ENCODE results near the gene COBL.

The COBL gene

GRCh38 chr7:51033727-51034520 is 282.7 kb downstream of the COBL start:
- H3K36me3 Mint-ChIP-seq (ENCODE audit: low read depth) = no peaks in the 10 kb centered on the region
- H3K4me3 Mint-ChIP-seq = no peak overlapping the region
- H3K9me3 Mint-ChIP-seq = no peaks in the 10 kb centered on the region
- H3K4me1 Mint-ChIP-seq (ENCODE audit: low read depth) = no peaks in the 10 kb centered on the region
- no peaks in the 10 kb centered on the region for H3K27me3 Mint-ChIP-seq
- H3K27ac Mint-ChIP-seq = no peak overlapping the region

- H3K27me3 Mint-ChIP-seq = no peaks in the 10 kb centered on the region
- H3K4me3 Mint-ChIP-seq = no peak overlapping the region
- H3K4me1 Mint-ChIP-seq (ENCODE audit: low read depth) = no peaks in the 10 kb centered on the region
- no peaks in the 10 kb centered on the region for H3K9me3 Mint-ChIP-seq
- H3K27ac Mint-ChIP-seq = no peak overlapping the region
- no peaks in the 10 kb centered on the region for H3K36me3 Mint-ChIP-seq (ENCODE audit: low read depth)
These were observed 284.7 kb downstream of the COBL start for GRCh38 chr7:51031791-51032515.

DNA sequence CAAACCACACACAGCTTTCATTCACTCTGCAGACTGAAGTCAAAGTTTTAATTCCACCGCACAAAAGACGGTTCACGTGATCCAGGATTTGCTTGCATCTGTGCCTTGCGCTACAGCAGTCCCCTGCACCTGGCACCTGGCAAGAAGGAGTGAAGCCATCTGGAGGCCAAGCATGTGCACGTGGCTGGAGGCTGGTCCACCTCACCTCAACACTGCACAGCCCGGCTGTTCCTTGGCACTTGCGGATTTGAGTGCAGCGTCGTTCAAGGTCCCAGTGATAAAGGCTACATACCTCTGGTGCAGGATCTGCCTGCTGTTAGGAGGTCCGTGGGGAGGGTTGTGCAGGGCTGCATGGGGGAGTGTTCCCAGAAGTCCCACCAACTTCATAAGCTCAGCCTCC is 285.4 kb downstream of the COBL start:
- Mint-ChIP-seq H3K4me1 (ENCODE audit: low read depth) (no peaks in the 10 kb centered on the region), H3K27me3 (no peaks in the 10 kb centered on the region), H3K9me3 (no peaks in the 10 kb centered on the region), H3K36me3 (ENCODE audit: low read depth) (no peaks in the 10 kb centered on the region), H3K4me3 (no peak overlapping the region), H3K27ac (no peak overlapping the region)

- H3K27ac Mint-ChIP-seq = no peak overlapping the region
- no peak overlapping the region for H3K4me3 Mint-ChIP-seq
- H3K4me1 Mint-ChIP-seq (ENCODE audit: low read depth) = no peaks in the 10 kb centered on the region
- no peaks in the 10 kb centered on the region for H3K9me3 Mint-ChIP-seq
- no peaks in the 10 kb centered on the region for H3K36me3 Mint-ChIP-seq (ENCODE audit: low read depth)
- H3K27me3 Mint-ChIP-seq = no peaks in the 10 kb centered on the region
These were observed 286.9 kb downstream of the COBL start for GRCh38 chr7:51029701-51030191.

- Mint-ChIP-seq H3K4me1 (ENCODE audit: low read depth) (no peaks in the 10 kb centered on the region), H3K36me3 (ENCODE audit: low read depth) (no peaks in the 10 kb centered on the region), H3K27ac (no peak overlapping the region), H3K27me3 (no peaks in the 10 kb centered on the region), H3K4me3 (no peak overlapping the region), H3K9me3 (no peaks in the 10 kb centered on the region)
These were observed 287.5 kb downstream of the COBL start for GRCh38 chr7:51029131-51029530.

- Mint-ChIP-seq H3K36me3 (ENCODE audit: low read depth) (no peaks in the 10 kb centered on the region), H3K27ac (no peak overlapping the region), H3K9me3 (no peaks in the 10 kb centered on the region), H3K4me1 (ENCODE audit: low read depth) (no peaks in the 10 kb centered on the region), H3K4me3 (no peak overlapping the region), H3K27me3 (no peaks in the 10 kb centered on the region)
These were observed 288.4 kb downstream of the COBL start for GRCh38 chr7:51027935-51028830.

- H3K9me3 Mint-ChIP-seq = no peaks in the 10 kb centered on the region
- no peaks in the 10 kb centered on the region for H3K27me3 Mint-ChIP-seq
- H3K36me3 Mint-ChIP-seq (ENCODE audit: low read depth) = no peaks in the 10 kb centered on the region
- no peak overlapping the region for H3K4me3 Mint-ChIP-seq
- H3K27ac Mint-ChIP-seq = no peak overlapping the region
- H3K4me1 Mint-ChIP-seq (ENCODE audit: low read depth) = no peaks in the 10 kb centered on the region
These were observed 289.3 kb downstream of the COBL start for GRCh38 chr7:51027106-51027934.

GRCh38 chr7:51026341-51026740 is 290.3 kb downstream of the COBL start:
- no peak overlapping the region for H3K27ac Mint-ChIP-seq
- no peaks in the 10 kb centered on the region for H3K27me3 Mint-ChIP-seq
- H3K4me3 Mint-ChIP-seq = no peak overlapping the region
- H3K36me3 Mint-ChIP-seq (ENCODE audit: low read depth) = no peaks in the 10 kb centered on the region
- no peaks in the 10 kb centered on the region for H3K4me1 Mint-ChIP-seq (ENCODE audit: low read depth)
- no peaks in the 10 kb centered on the region for H3K9me3 Mint-ChIP-seq

DNA sequence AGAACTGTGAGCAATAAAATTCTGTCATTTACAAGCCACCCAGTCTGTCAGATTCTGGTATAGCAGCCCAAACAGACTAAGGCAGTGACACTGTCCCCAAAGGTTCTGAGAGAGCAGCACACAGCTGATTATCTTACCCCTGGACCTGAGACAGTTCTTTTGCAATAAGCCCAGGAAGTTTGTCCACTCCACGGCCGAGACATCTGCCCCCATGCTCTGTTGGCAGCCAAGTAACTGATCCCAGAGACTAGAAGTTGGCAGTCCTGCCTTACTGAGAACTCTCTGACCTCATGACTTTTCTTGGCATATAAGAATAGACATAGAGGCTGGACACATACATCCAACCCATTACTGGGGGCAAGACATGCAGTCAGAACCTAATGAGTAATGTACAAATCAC is 290.9 kb downstream of the COBL start:
- no peak overlapping the region for H3K4me3 Mint-ChIP-seq
- no peaks in the 10 kb centered on the region for H3K9me3 Mint-ChIP-seq
- H3K27ac Mint-ChIP-seq = no peak overlapping the region
- H3K36me3 Mint-ChIP-seq (ENCODE audit: low read depth) = no peaks in the 10 kb centered on the region
- no peaks in the 10 kb centered on the region for H3K27me3 Mint-ChIP-seq
- H3K4me1 Mint-ChIP-seq (ENCODE audit: low read depth) = no peaks in the 10 kb centered on the region

DNA sequence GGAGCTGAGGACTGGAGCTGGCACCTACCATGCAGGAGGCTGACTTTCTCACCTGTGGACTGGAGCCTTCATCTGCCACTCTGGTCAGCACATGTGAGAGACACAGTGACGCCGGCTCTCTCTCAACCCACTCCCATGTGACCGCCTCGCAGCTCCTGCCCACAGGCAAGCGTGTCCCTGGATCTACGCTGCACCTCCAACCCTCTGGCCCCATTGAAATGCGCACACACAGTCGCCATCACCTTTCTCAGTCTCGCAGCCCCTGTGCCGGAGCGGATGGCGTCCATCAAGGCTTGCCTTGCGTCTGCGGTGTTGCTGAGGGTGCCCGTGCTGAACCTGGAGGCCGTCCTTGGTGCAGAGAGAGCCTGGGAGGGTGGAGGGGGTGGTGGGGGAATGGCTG is 291.7 kb downstream of the COBL start:
- Mint-ChIP-seq H3K4me3 (no peak overlapping the region), H3K27ac (no peak overlapping the region), H3K9me3 (no peaks in the 10 kb centered on the region), H3K27me3 (no peaks in the 10 kb centered on the region), H3K36me3 (ENCODE audit: low read depth) (no peaks in the 10 kb centered on the region), H3K4me1 (ENCODE audit: low read depth) (no peaks in the 10 kb centered on the region)

DNA sequence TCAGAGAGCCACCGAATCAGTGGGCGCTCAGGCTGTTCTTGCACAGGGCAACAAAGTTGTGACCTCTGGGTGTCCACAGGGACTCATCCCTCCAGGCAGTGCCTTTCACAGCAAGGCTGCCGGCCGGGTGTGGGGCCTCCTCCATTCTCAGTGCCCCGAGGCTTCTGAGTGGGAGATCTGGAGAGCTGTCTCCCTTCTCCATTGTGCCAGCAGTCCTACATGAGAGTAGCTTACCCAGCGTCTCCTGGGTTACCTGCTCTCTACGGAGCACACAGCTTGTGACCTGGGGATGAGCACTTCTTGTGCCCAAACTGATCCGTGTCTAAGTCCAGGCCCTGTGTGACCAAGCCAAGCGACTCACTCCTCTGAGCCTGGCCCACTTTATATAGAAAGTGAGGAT is 293.1 kb downstream of the COBL start:
- Mint-ChIP-seq H3K9me3 (no peaks in the 10 kb centered on the region), H3K36me3 (ENCODE audit: low read depth) (no peaks in the 10 kb centered on the region), H3K27me3 (no peaks in the 10 kb centered on the region), H3K27ac (no peak overlapping the region), H3K4me3 (no peak overlapping the region), H3K4me1 (ENCODE audit: low read depth) (no peaks in the 10 kb centered on the region)

DNA sequence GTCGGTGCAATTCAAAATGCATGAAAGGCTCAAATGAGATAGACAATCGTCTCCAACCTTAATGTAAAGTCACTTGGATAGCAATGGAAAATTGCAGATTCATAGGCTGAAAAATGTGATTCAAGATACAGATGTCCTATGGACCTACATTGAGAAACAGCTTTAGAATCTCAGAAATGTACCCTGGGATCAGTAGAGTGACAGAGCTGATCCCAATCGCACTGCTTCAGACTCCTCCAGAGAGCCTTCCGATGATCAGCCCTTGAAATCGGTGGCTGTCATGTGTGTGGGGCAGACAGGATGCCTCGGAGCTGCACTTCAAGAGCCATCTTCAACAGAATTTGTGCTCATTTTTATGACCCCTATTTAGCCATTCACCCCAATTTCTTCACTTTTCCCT is 293.8 kb downstream of the COBL start:
- H3K9me3 Mint-ChIP-seq = no peaks in the 10 kb centered on the region
- no peak overlapping the region for H3K27ac Mint-ChIP-seq
- H3K4me3 Mint-ChIP-seq = no peak overlapping the region
- no peaks in the 10 kb centered on the region for H3K27me3 Mint-ChIP-seq
- H3K4me1 Mint-ChIP-seq (ENCODE audit: low read depth) = no peaks in the 10 kb centered on the region
- no peaks in the 10 kb centered on the region for H3K36me3 Mint-ChIP-seq (ENCODE audit: low read depth)

DNA sequence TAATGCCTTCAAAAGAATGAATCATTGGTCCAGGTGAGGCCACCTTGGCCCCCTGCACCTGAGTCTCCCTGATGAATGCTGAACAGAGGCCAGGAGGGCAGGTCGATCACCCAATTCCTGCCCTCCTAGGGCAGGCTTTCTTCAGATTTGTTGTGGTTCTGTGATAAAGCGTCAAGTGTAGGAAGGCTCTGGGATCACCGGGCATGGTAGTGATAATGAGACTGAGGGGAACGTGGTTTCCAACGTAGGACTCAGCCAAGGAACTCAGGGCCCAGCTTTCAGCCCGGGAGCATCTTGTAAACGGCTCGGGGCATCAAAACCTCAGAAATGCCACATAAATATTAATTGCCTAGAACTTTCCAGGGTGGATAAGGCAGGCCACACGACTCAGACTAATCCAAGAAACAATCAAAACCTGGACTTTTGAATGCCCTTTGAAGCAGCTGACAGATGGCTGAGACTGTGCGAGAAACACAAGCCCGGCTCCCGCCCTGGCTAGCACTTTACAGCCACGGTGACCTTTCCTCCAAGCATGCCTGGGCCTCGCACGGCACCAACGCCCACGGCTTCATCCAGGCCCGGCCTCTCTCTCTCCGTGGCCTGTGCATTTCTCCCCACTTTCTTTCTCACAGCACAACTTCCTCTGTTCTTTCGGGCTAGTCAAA is 294.6 kb downstream of the COBL start:
- H3K27ac Mint-ChIP-seq = no peak overlapping the region
- no peak overlapping the region for H3K4me3 Mint-ChIP-seq
- no peaks in the 10 kb centered on the region for H3K36me3 Mint-ChIP-seq (ENCODE audit: low read depth)
- H3K27me3 Mint-ChIP-seq = no peaks in the 10 kb centered on the region
- no peaks in the 10 kb centered on the region for H3K4me1 Mint-ChIP-seq (ENCODE audit: low read depth)
- no peaks in the 10 kb centered on the region for H3K9me3 Mint-ChIP-seq

- H3K27me3 Mint-ChIP-seq = no peaks in the 10 kb centered on the region
- no peaks in the 10 kb centered on the region for H3K9me3 Mint-ChIP-seq
- H3K4me1 Mint-ChIP-seq (ENCODE audit: low read depth) = no peaks in the 10 kb centered on the region
- H3K36me3 Mint-ChIP-seq (ENCODE audit: low read depth) = no peaks in the 10 kb centered on the region
- H3K4me3 Mint-ChIP-seq = no peak overlapping the region
- H3K27ac Mint-ChIP-seq = no peak overlapping the region
These were observed 295.7 kb downstream of the COBL start for GRCh38 chr7:51020944-51021343.

Measured in stimulated activated naive CD8-positive, alpha-beta T cell treated with anti-CD3 and anti-CD28 coated beads, Interleukin-15, Interleukin-2, amounts not matched to agents 100 ng/mL and 50 ng/mL, for 24 hours (primary cell).